ENCODE measurements around the gene GAS5.

- TF ChIP-seq, protein P1, sequence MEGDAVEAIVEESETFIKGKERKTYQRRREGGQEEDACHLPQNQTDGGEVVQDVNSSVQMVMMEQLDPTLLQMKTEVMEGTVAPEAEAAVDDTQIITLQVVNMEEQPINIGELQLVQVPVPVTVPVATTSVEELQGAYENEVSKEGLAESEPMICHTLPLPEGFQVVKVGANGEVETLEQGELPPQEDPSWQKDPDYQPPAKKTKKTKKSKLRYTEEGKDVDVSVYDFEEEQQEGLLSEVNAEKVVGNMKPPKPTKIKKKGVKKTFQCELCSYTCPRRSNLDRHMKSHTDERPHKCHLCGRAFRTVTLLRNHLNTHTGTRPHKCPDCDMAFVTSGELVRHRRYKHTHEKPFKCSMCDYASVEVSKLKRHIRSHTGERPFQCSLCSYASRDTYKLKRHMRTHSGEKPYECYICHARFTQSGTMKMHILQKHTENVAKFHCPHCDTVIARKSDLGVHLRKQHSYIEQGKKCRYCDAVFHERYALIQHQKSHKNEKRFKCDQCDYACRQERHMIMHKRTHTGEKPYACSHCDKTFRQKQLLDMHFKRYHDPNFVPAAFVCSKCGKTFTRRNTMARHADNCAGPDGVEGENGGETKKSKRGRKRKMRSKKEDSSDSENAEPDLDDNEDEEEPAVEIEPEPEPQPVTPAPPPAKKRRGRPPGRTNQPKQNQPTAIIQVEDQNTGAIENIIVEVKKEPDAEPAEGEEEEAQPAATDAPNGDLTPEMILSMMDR (IDR thresholded peaks at IDR 0.05; ENCODE audit: insufficient read depth, low read depth, low read length) = no peak
- no peak for TF ChIP-seq EZH2 (IDR thresholded peaks at IDR 0.05; ENCODE audit: insufficient read depth, low read length)
Measured at GRCh38 chr1:173900427-173900826, 32.6 kb upstream of the GAS5 start.

All from astrocyte (in vitro differentiated cells and primary cell).